Urinary bladder (tissue), 4 donors: ENCODE data around the gene NFX1. TPM values are rescaled to one million over a fixed set of nuclear protein-coding genes. Genes with fewer than 3 reads are reported as not detected.
"Not testable (repeated sequence)": the region's sequence is repeated elsewhere in the genome, so short reads cannot be mapped to it uniquely, and the experiment has no call there.

Source experiments
- DNase-seq: peaks from one replicate; pipeline ENCODE4 v3.0.0-alpha.2; 2015; ENCODE audit errors: extremely low spot score
- H3K27ac ChIP-seq: one replicate; pipeline ENCODE4 v1.5.1; 2013; ENCODE audit warnings: low read depth, mild to moderate bottlenecking, moderate library complexity
- H3K36me3 ChIP-seq: one replicate; pipeline ENCODE4 v1.6.1; 2013; ENCODE audit warnings: mild to moderate bottlenecking, moderate library complexity; ENCODE audit not compliant: insufficient read depth
- H3K4me1 ChIP-seq: one replicate; pipeline ENCODE4 v1.6.1; 2013; ENCODE audit warnings: mild to moderate bottlenecking, moderate library complexity; ENCODE audit not compliant: insufficient read depth
- H3K4me3 ChIP-seq: one replicate; pipeline ENCODE4 v1.5.1; 2013; ENCODE audit warnings: low read depth, low read length
- WGBS: extraction: QIAGEN DNeasy Blood & Tissue Kit; methylation state at CpG from one replicate; pipeline ENCODE4 v1.1.7; 2013; 5-methylcytosine and 5-hydroxymethylcytosine counted together
- polyA plus RNA-seq: library from polyadenylated mRNA; stranded (reverse); fragments of 200-250 nt; gene quantifications from one replicate; pipeline ENCODE4 v1.2.3, GENCODE V29; 2013
- total RNA-seq: library from RNA; depleted of rRNA; stranded (reverse); fragments of >200 nt; gene quantifications from one replicate; pipeline ENCODE4 v1.2.3, GENCODE V29; 2014
- donor health status: healthy with polysubstance abuse.
- donor health status: healthy.

The NFX1 gene
- total and polyA plus RNA-seq, 2 donors: 21.9 to 24.1 TPM

DNA sequence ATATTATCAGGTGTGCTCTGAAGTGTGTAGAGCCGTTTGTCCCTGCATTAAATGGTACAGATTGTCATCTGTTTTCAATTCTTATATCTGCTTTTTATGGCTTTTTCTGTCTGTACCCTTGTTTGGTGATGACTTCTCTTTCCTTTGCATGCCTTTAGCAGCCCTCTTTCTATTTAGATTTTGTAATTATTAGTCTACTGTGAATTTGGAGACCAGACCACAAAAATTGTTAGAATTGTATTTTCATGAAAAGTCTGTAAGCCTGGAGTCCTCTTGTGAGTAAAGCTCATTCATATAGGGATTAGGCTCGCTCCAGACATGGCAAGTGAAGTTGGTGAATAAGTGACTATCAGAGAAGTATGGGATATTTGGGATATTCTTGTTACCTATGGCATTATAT is 41.7 kb downstream of the NFX1 start:
- WGBS: 62% methylated on average over 2 of the region's 2 CpGs
- no peak overlapping the region for H3K27ac ChIP-seq
- peaks cover 7% of the 10 kb centered on the region for H3K36me3 ChIP-seq
- H3K4me1 ChIP-seq: peaks cover 1% of the 10 kb centered on the region
- H3K4me3 ChIP-seq: no peak overlapping the region
- DNase-seq: no peak

DNA sequence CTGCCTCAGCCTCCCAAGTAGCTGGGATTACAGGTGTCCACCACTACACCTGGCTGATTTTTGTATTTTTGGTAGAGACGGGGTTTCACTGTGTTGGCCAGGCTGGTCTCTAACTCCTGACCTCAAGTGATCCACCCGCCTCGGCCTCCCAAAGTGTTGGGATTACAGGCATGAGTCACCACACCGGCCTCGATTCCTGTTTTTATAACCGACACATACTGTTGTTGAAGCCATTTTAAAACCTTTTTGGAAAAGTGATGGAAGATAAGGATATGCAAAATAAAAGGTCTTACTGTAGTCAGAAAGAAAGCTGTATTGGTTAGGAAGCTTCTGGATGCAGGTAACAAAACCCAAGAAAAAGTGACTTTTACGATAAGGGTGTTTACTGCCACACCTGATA is 42.6 kb downstream of the NFX1 start:
- 78% methylated on average over 7 of the region's 7 CpGs for WGBS
- not testable (repeated sequence) for H3K4me1 ChIP-seq, DNase-seq, H3K36me3 ChIP-seq, H3K27ac ChIP-seq, H3K4me3 ChIP-seq

DNA sequence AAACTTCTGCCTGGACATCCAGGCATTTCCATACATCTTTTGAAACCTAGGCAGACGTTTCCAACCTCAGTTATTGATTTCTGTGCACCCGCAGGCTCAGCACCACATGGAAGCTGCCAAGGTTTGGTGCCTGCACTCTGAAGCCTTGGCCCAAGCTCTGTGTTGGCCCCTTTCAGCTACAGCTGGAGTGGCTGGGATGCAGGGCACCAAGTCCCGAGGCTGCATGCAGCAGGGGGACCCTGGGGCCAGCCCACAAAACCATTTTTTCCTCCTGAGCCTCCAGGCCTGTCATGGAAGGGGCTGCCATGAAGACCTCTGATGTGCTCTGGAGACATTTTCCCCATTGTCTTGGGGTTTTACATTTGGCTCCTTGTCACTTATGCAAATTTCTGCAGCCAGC is 49.9 kb downstream of the NFX1 start:
- WGBS: 96% methylated on average over 3 of the region's 3 CpGs
- DNase-seq: no peak
- H3K36me3 ChIP-seq: peaks cover 8% of the 10 kb centered on the region
- no peak overlapping the region for H3K4me3 ChIP-seq
- H3K4me1 ChIP-seq: no peaks in the 10 kb centered on the region
- no peak overlapping the region for H3K27ac ChIP-seq

DNA sequence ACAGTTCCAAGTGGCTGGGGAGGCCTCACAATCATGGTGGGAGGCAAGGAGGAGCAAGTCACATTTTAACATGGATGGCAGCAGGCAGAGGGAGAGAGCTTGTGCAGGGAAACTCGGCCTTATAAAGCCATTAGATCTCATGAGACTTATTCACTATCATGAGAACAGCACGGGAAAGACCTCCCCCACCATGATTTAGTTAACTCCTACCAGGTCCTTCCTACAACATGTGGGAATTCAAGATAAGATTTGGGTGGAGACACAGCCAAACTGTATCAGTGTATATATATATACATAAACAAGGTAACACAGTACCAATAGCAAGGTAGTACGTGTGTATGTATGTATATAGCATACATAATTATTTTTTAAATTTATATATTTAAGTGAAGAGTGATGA is 50.9 kb downstream of the NFX1 start:
- DNase-seq: no peak
- 95% methylated on average over 3 of the region's 3 CpGs for WGBS
- H3K36me3 ChIP-seq: peaks cover 11% of the 10 kb centered on the region
- H3K27ac ChIP-seq: no peak overlapping the region
- no peak overlapping the region for H3K4me3 ChIP-seq
- no peaks in the 10 kb centered on the region for H3K4me1 ChIP-seq

DNA sequence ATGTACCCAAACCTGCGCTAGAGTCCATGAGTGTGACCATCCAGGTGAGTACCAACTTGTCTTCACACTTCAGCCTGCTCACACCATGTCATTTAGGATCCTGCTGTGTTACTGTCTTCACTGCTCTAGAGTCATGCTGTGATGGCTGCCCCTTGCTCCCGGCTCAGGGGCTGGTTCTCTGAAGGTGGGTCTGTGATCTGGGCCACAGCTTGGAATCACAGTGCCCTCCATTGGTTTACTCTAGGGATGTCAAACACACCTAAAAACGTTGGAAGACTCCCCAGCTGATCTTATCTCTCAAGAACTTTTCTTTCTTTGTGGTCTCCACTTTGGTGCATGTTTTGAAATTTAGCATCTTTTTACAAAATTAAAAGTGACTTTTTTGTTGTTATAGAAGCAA is 53.8 kb downstream of the NFX1 start:
- no peak overlapping the region for H3K27ac ChIP-seq

DNA sequence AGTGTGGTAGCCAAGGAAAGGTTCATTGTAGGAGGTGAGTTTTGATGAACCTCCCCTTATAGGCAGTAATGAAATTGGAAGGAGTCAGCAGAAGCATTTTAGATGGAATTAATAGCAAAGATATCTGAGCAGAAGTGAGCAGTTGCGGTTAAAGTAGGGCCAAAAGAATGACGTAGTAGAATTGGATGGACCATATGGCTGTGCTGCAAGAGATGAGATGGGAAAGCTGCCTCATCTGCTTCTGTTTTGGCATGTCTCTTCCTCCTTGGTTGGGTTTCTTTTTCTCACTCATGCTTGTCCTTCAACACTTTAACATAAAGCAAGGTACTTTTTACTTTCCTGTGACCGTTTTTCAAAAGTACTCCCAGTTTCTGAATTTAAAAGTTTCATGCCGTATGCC is 56.2 kb downstream of the NFX1 start:
- Histone ChIP-seq H3K27ac (no peak overlapping the region), H3K4me1 (no peaks in the 10 kb centered on the region), H3K36me3 (peaks cover 11% of the 10 kb centered on the region), H3K4me3 (no peak overlapping the region)
- 71% methylated on average over 4 of the region's 4 CpGs for WGBS
- no peak for DNase-seq

More for the DNA sequence above, 53.8 kb downstream of the NFX1 start:
- H3K36me3 ChIP-seq: peaks cover 11% of the 10 kb centered on the region
- H3K4me1 ChIP-seq: no peaks in the 10 kb centered on the region
- WGBS: 78% methylated on average over 3 of the region's 3 CpGs
- H3K4me3 ChIP-seq: no peak overlapping the region
- DNase-seq: no peak

DNA sequence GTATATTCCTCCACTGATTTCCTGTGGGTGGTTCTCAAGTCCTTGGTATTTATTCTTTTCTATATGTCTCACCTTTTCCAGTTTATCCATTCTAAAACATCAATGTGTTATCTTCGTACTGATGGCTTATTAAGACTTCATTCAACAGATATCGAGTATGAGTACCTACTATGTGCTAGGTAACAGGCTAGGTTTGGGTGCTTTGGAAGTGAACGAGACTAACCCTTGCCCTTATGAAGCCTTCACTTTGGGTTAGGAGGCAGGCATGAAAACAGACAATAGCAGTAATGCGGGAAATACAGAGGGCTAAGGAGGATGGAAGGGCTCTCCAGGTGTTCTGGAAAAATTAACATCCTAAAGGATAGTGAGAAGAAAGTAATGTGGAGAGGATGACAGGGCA is 58.7 kb downstream of the NFX1 start:
- Histone ChIP-seq H3K36me3 (peaks cover 8% of the 10 kb centered on the region), H3K4me1 (no peaks in the 10 kb centered on the region), H3K4me3 (no peak overlapping the region), H3K27ac (no peak overlapping the region)
- 96% methylated on average over 4 of the region's 4 CpGs for WGBS
- DNase-seq: no peak

DNA sequence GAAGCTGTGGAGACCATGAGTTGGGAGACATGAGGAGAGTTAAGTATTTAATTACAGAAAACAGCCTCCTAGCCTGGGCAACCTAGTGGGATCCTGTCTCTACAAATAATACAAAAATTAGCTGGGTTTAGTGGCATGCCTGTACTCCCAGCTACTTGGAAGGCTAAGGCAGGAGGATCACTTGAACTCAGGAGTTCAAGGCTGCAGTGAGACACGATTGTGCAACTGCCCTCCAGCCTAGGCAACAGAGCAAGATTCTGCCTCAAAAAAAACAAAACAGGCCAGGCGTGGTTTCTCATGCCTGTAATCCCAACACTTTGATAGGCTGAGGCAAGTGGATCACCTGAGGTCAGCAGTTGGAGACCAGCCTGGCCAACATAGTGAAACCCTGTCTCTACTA is 59.4 kb downstream of the NFX1 start:
- DNase-seq: no peak
- Histone ChIP-seq H3K36me3 (peaks cover 6% of the 10 kb centered on the region), H3K4me3 (no peak overlapping the region), H3K4me1 (peaks cover 1% of the 10 kb centered on the region), H3K27ac (no peak overlapping the region)
- 71% methylated on average over 2 of the region's 2 CpGs for WGBS

DNA sequence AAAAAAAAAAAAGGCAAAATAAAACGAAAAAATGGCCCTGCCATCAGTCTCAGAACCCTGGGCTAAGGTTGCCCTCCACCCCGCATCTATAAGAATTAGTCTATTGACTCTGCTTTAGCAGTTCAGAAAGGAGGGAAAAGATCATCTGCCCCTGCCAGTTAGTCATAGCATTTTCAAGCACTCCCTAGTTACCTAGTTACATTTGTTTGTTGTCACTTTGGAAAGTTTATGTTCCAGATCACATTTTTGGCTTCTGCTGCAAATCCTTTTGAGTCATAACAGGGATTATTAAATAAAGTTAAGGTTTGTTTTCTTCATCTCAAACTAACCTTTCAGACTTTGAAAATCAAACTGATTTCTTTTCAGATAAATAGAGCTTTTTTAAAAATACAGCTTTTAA is 60.0 kb downstream of the NFX1 start:
- H3K36me3 ChIP-seq: peaks cover 6% of the 10 kb centered on the region
- H3K4me1 ChIP-seq: peaks cover 1% of the 10 kb centered on the region
- peak overlapping the region; percentile 41 for H3K27ac ChIP-seq
- no peak overlapping the region for H3K4me3 ChIP-seq
- WGBS: 13% methylated on average over 2 of the region's 2 CpGs
- DNase-seq: peak; percentile 46

DNA sequence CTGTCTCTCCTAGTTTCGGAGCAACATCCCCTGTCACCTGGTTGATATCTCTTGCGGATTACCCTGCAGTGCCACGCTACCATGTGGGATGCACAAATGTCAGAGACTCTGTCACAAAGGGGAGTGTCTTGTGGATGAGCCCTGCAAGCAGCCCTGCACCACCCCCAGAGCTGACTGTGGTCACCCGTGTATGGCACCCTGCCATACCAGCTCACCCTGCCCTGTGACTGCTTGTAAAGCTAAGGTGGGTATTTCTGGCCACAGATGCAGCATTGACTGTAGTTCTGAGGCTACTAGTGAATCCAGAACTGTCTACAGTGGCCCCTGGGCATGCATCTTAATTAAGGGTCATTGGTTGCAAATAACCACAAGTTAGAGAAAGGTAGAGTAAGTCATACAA is 61.2 kb downstream of the NFX1 start:
- no peak overlapping the region for H3K27ac ChIP-seq
- H3K4me3 ChIP-seq: no peak overlapping the region
- H3K36me3 ChIP-seq: peaks cover 3% of the 10 kb centered on the region
- WGBS: 81% methylated on average over 4 of the region's 4 CpGs
- no peak for DNase-seq
- H3K4me1 ChIP-seq: peaks cover 1% of the 10 kb centered on the region

DNA sequence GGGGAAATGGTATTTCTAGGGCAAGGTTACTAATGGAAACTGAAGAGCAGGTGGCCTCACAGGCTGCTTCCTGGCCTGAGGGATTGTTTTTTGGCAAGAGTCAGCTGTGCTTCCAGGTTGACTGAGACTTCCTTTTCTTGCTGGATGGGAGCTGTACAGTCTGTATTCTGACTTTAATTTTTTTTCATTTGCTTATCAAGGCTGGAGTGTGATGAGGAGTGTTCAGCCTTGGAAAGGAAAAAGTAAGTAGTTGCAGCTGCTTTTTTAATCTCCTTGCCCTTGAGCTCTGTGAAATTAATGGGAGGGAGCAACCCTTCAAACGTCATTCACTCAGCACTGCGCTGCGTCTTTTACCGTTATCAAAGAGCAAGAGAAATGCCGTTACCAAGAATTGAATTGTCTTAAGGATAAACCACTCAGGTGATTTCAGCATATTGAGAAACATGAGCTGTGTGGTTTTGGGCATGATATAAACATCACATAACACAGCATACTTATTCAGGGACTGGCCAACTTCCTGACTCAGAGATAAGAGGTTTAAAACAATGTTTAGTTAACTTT is 64.4 kb downstream of the NFX1 start:
- Histone ChIP-seq H3K4me1 (peaks cover 1% of the 10 kb centered on the region), H3K36me3 (no peaks in the 10 kb centered on the region), H3K4me3 (no peak overlapping the region), H3K27ac (peak overlapping the region; percentile 27)
- 23% methylated on average over 5 of the region's 5 CpGs for WGBS
- DNase-seq: no peak

DNA sequence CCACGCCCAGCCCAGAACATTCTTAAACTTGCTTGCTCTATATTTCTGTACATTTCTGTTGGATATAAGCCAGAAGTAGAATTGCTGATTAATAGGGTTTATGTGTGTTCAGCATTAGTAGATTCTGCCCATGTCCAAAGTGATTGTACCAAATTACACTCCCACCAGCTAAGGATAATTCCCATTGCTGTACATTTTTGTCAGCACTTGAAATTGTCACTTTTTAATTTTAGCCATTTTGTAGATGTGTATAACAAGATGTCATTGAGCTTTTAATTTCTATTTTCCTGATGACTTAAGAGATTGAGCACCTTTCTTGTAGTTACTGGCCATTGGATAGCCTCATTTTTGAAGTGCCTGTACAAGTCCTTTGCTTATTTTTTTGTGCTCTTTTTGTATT is 65.6 kb downstream of the NFX1 start:
- 99% methylated on average over 1 of the region's 1 CpG for WGBS
- no peak for DNase-seq
- no peaks in the 10 kb centered on the region for H3K36me3 ChIP-seq
- H3K27ac ChIP-seq: no peak overlapping the region
- peaks cover 1% of the 10 kb centered on the region for H3K4me1 ChIP-seq
- no peak overlapping the region for H3K4me3 ChIP-seq

DNA sequence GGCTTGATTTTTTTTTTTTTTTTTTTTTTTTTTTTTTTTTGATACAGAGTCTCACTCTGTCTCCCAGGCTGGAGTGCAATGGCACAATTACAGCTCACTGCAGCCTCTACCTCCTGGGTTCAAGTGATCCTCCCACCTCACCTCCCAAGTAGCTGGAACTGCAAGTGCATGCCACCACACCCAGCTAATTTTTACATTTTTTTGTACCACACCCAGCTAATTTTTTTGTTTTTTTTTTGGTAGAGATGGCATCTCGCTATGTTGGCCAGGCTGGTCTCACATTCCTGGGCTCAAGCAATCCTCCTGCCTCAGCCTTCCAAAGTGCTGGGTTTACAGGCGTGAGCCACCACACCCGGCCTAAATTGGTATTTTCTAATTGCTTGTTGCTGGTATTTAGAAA is 68.3 kb downstream of the NFX1 start:
- not testable (repeated sequence) for H3K36me3 ChIP-seq, H3K4me3 ChIP-seq, DNase-seq, H3K27ac ChIP-seq, H3K4me1 ChIP-seq
- 99% methylated on average over 3 of the region's 3 CpGs for WGBS

DNA sequence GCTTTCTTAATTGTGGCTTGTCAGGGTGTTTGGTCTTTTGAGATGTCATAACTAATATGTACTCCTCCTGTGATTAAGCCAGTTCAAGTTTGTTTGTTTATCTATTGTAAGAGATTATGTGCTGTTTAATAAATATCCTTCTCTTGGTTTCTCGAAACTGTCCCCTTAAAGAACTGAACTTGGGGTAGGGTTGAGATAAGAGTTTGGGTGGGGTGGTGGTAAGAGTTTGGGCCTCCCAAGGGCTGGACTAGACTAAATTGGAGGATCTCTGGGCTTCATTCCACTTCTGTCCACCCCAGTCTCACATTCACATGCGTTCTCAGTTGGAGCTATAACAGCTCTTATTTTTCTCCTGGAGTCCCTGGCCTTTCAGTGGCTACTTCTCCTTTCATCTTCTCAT is 73.8 kb downstream of the NFX1 start:
- WGBS: 92% methylated on average over 2 of the region's 2 CpGs
- no peak for DNase-seq
- H3K27ac ChIP-seq: no peak overlapping the region
- peaks cover 4% of the 10 kb centered on the region for H3K36me3 ChIP-seq
- no peaks in the 10 kb centered on the region for H3K4me1 ChIP-seq
- no peak overlapping the region for H3K4me3 ChIP-seq

DNA sequence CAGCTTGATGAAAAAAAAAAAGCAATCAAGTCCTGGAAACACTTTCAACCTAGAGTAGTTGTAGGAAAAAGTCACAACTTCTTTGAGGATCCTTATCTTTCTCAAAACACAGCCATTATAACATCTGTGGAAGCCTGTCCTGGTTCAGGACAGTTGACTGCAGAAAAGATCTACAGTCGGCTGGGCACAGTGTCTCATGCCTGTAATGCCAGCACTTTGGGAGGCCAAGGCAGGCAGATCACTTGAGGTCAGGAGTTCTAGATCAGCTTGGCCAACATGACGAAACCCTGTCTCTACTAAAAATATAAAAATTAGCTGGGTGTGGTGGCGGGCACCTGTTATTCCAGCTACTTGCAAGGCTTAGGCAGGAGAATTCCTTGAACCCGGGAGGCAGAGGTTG is 74.5 kb downstream of the NFX1 start:
- H3K4me3 ChIP-seq, H3K36me3 ChIP-seq, H3K4me1 ChIP-seq, H3K27ac ChIP-seq, DNase-seq: not testable (repeated sequence)
- WGBS: 94% methylated on average over 4 of the region's 4 CpGs
